ENCODE measurements around the gene PRIM2.
"Not testable (repeated sequence)": the region's sequence is repeated elsewhere in the genome, so short reads cannot be mapped to it uniquely, and the experiment has no call there.

- TF ChIP-seq BACH2 (CRISPR knock-in tag; IDR thresholded peaks at IDR 0.05; ENCODE audit: borderline replicate concordance); SNAI2 (CRISPR knock-in tag; IDR thresholded peaks at IDR 0.05); ZNF8 (CRISPR knock-in tag; IDR thresholded peaks at IDR 0.05); ZFP30 (CRISPR knock-in tag; IDR thresholded peaks at IDR 0.05); TOX (CRISPR knock-in tag; IDR thresholded peaks at IDR 0.05; ENCODE audit: borderline replicate concordance): not testable (repeated sequence)
These were observed 283.7 kb downstream of the PRIM2 start for GRCh38 chr6:57601105-57601504.
